Lung (tissue), 12 donors: ENCODE measurements around the gene PHLDA1. TPM values are rescaled to one million over a fixed set of nuclear protein-coding genes. Genes with fewer than 3 reads are reported as not detected.

Experiments
- ATAC-seq: fragments of 200-7000 bp; cut with Tn5 transposase; one replicate; pipeline ENCODE4 v1.9.1; 2020; ENCODE audit warnings: moderate number of reproducible peaks; ENCODE audit not compliant: insufficient read depth, low FRiP score
- DNase-seq, 3 donors: peaks; one replicate each; pipeline ENCODE4 v3.0.0-alpha.2; 2013 to 2017
- H3K27ac ChIP-seq, 2 donors: one replicate each; pipeline ENCODE4 v1.5.1; 2013; ENCODE audit warnings: mild to moderate bottlenecking in 2 of 2, moderate library complexity in 2 of 2, control low read depth in 1 of 2, inconsistent platforms in 1 of 2, low read depth in 1 of 2, low read length in 1 of 2
- H3K27me3 ChIP-seq, 3 donors: one replicate each; pipeline ENCODE4 v1.5.1; 2013; ENCODE audit warnings: low read length in 2 of 3; ENCODE audit not compliant: control insufficient read depth in 3 of 3, insufficient read depth in 3 of 3
- H3K36me3 ChIP-seq, 4 donors: one replicate each; pipeline ENCODE4 v1.5.1; 2013; ENCODE audit warnings: low read length in 4 of 4, mild to moderate bottlenecking in 1 of 4, moderate library complexity in 1 of 4; ENCODE audit not compliant: control insufficient read depth in 4 of 4, insufficient read depth in 4 of 4
- H3K4me1 ChIP-seq, 5 donors: one replicate each; pipeline ENCODE4 v1.5.1; 2013; ENCODE audit warnings: low read length in 5 of 5, mild to moderate bottlenecking in 2 of 5, moderate library complexity in 1 of 5; ENCODE audit not compliant: control insufficient read depth in 5 of 5, insufficient read depth in 5 of 5
- H3K4me3 ChIP-seq: one replicate; pipeline ENCODE4 v1.5.1; 2013; ENCODE audit warnings: mild to moderate bottlenecking, control low read depth, moderate library complexity
- H3K9ac ChIP-seq, 2 donors: one replicate each; pipeline ENCODE4 v1.5.1; 2013; ENCODE audit warnings: low read length in 2 of 2, control low read depth in 1 of 2; ENCODE audit not compliant: insufficient read depth in 1 of 2
- H3K9me3 ChIP-seq, 4 donors: one replicate each; pipeline ENCODE4 v1.5.1; 2013; ENCODE audit warnings: low read length in 3 of 4, mild to moderate bottlenecking in 1 of 4, moderate library complexity in 1 of 4; ENCODE audit not compliant: control insufficient read depth in 4 of 4, insufficient read depth in 3 of 4
- CTCF ChIP-seq: IDR thresholded peaks from 2 replicates; pipeline ENCODE4 v1.5.1; 2012; ENCODE audit warnings: mild to moderate bottlenecking; ENCODE audit errors: control extremely low read depth, extremely low read depth
- WGBS, 2 donors: extraction: QIAGEN DNeasy Blood & Tissue Kit; methylation state at CpG; one replicate each; pipeline ENCODE4 v1.1.7; 2013; 5-methylcytosine and 5-hydroxymethylcytosine counted together
- polyA plus RNA-seq, 2 donors: library from polyadenylated mRNA; stranded (reverse); fragments of 200-250 nt; gene quantifications; one replicate each; pipeline ENCODE4 v1.2.1, GENCODE V29; 2013
- total RNA-seq, 2 donors: library from RNA; depleted of rRNA in 1 of 2; stranded (reverse); fragments of >200 nt in 1 of 2; gene quantifications; one replicate each; pipeline ENCODE4 v1.2.1, GENCODE V29; 2014 to 2021
- donor health status: control.
- donor health status: control.
- donor health status: Bipolar disorder and iron deficiency.
- donor health status: healthy.
- donor health status: DM: yes; HTN: yes; CAD: no.

Gene PHLDA1
- total and polyA plus RNA-seq, 4 donors: 6.5 to 22.1 (median 17.2) TPM

GRCh38 chr12:76023069-76023690 lies 8.4 kb downstream of the PHLDA1 start:
- Histone ChIP-seq H3K27ac (no peak overlapping the region), H3K9me3 (no peaks in the 10 kb centered on the region), H3K27me3 (no peaks in the 10 kb centered on the region), H3K4me1 (peaks cover 3 to 39% (median 17%) of the 10 kb centered on the region in 5 donors), H3K36me3 (peaks cover 0 to 8% (median under 1%) of the 10 kb centered on the region in 4 donors), H3K9ac (no peak overlapping the region), H3K4me3 (no peak overlapping the region)
- 97 to 100% methylated on average over 2 of the region's 2 CpGs for WGBS, 2 donors
- ATAC-seq (no peak), DNase-seq (no peak)
- TF ChIP-seq CTCF: no peak

GRCh38 chr12:76022506-76022905 lies 9.1 kb downstream of the PHLDA1 start:
- peaks cover 0 to 7% (median 0%) of the 10 kb centered on the region in 4 donors for H3K36me3 ChIP-seq
- WGBS, 2 donors: 93 to 96% methylated on average over 3 of the region's 3 CpGs
- no peak overlapping the region for H3K27ac ChIP-seq
- no peak for DNase-seq
- H3K27me3 ChIP-seq: no peaks in the 10 kb centered on the region
- no peak for TF ChIP-seq CTCF
- H3K4me1 ChIP-seq: peaks cover 3 to 35% (median 19%) of the 10 kb centered on the region in 5 donors
- no peak overlapping the region for H3K9ac ChIP-seq
- ATAC-seq: no peak
- no peaks in the 10 kb centered on the region for H3K9me3 ChIP-seq
- no peak overlapping the region for H3K4me3 ChIP-seq

GRCh38 chr12:76020731-76021672 lies 10.6 kb downstream of the PHLDA1 start:
- H3K4me1 ChIP-seq: peaks cover 0 to 21% (median 7%) of the 10 kb centered on the region in 5 donors
- no peaks in the 10 kb centered on the region for H3K27me3 ChIP-seq
- TF ChIP-seq CTCF: no peak
- H3K27ac ChIP-seq: peak overlapping the region; percentile 37 to 75
- ATAC-seq (peak; percentile 63), DNase-seq (peak in 2 of 3 donors; percentile 57 to 77)
- no peak overlapping the region for H3K4me3 ChIP-seq
- no peaks in the 10 kb centered on the region for H3K36me3 ChIP-seq
- no peaks in the 10 kb centered on the region for H3K9me3 ChIP-seq
- 39 to 49% methylated on average over 15 of the region's 15 CpGs for WGBS, 2 donors
- H3K9ac ChIP-seq: no peak overlapping the region
